SK-N-MC (cell line): Measurements from ENCODE around the gene EPHA8.

Experiments
- EZH2 ChIP-seq: fragments of 200-600 bp; sonication (generic); IDR thresholded peaks from one replicate; pipeline ENCODE4 v1.6.1; 2017; ENCODE audit warnings: antibody characterized with exemption
- POLR2AphosphoS5 ChIP-seq: IDR thresholded peaks from 2 replicates; pipeline ENCODE4 v1.6.1; 2012; ENCODE audit warnings: mild to moderate bottlenecking, low read depth, low read length, borderline replicate concordance

DNA sequence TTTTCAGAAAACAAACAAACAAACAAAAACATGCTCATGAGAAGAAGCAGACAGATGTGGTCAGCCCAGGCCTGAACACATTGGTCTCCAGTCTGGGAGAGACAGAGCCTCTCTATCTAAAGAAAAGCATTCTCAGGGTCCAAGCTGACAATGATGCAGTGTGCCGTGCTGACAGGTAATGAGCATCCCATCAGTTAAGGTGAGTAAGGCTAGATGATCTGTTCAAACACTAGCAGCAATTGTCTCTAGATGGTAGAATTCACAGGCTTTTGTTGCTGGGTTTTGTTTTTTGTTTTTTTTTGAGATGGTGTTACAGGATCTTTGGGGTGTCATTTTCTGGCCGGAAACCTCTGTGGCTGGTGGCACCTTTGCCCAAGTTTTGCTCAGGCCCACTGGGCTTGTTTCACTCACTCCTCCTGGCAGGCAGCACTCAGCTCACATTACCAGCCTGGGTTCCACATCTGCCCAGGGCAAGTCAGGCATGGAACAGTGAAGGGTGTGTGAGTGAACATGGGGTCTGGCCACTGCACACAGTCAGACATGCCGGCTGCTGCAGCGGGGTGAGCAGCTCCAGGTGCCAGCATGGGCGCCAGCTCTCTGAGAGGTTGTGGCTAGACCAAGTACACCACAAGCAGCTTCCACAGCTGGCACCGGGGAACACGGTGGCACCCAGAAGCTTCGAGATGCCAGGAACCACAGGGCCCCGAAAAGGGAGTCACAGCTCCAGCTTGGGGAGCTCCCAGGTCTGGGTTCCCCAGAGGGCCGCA, 70.6 kb downstream of the EPHA8 start:
- no peak for TF ChIP-seq POLR2AphosphoS5
- no peak for TF ChIP-seq EZH2
